ENCODE data around the gene GARIN5A. TPM values are rescaled to one million over a fixed set of nuclear protein-coding genes. Genes with fewer than 3 reads are reported as not detected.

GARIN5A gene
- total RNA-seq, 1 experiment from 2014 or later: 2.0 TPM

DNA sequence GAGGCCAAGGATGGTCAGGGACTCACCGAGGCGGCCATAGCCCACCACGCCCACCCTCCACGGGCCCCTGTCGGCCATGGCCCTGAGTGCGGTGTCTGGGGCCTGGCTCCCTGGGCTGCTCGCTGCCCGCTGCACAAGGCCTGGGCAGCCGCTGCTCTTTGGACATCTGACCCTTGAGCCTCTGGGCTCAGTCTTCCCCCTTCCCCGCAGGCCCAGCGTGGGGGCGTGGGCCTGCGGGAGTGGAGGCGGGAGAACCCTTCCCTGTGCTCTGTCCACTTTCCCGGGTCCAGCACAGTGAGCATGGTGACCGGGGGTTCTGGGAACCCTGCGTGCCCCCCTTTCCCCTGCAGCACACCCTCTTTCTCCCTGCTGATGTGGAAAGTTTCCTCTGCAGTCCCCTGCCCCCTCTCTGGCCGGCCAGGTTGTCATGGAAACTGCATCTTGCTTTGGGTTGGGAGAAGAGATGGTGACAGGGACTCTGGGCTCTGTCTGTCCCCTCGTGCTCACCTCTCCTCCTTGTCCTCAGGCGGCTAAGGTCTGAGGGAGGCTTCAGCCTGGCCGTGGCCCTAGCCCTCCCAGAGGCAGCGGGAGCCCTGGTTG lies 37.2 kb upstream of the GARIN5A start, which contains the start of gene ASPDH:
Gene ASPDH (minus strand): TSS at position 168 of the 600 bp plus-strand sequence. CDS start 90 bp downstream, at position 78.
- Histone ChIP-seq H3K27me3 (ENCODE audit: control insufficient read depth, insufficient read depth, low read length) (no peaks in the 10 kb centered on the region), H3K27ac (ENCODE audit: low read length) (no peak within 1 kb of the TSS), H3K4me1 (ENCODE audit: control insufficient read depth, insufficient read depth, low read length) (no peaks in the 10 kb centered on the region), H3K36me3 (ENCODE audit: control insufficient read depth, insufficient read depth, low read length) (no peaks in the 10 kb centered on the region; the same call in 1 of the 2 replicates), H3K9me3 (ENCODE audit: control insufficient read depth, insufficient read depth, low read depth, low read length) (no peaks in the 10 kb centered on the region), H3K4me3 (ENCODE audit: low read depth in 2 of 2, low read length in 2 of 2) (no peak within 1 kb of the TSS)
- ChIA-PET CTCF (no interaction called here), POLR2A (no interaction called here)
- no peak for ATAC-seq
- in situ Hi-C loops (cut with HindIII; ENCODE audit: low pct_unique_long_range_greater_than_20kb, low sequenced_read_pairs) (no loop called here), intact Hi-C loops (cut with micrococcal nuclease; ENCODE audit: unreplicated experiment) (no loop called here)
- BruUV-seq (replicated peaks): no TSS peak
- no peak for DNase-seq (ENCODE audit: low read depth, low spot score)
- TF ChIP-seq POLR2AphosphoS5 (IDR thresholded peaks at IDR 0.05; ENCODE audit: low read depth, low read length): no peak
- TF ChIP-seq, protein P1, sequence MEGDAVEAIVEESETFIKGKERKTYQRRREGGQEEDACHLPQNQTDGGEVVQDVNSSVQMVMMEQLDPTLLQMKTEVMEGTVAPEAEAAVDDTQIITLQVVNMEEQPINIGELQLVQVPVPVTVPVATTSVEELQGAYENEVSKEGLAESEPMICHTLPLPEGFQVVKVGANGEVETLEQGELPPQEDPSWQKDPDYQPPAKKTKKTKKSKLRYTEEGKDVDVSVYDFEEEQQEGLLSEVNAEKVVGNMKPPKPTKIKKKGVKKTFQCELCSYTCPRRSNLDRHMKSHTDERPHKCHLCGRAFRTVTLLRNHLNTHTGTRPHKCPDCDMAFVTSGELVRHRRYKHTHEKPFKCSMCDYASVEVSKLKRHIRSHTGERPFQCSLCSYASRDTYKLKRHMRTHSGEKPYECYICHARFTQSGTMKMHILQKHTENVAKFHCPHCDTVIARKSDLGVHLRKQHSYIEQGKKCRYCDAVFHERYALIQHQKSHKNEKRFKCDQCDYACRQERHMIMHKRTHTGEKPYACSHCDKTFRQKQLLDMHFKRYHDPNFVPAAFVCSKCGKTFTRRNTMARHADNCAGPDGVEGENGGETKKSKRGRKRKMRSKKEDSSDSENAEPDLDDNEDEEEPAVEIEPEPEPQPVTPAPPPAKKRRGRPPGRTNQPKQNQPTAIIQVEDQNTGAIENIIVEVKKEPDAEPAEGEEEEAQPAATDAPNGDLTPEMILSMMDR (IDR thresholded peaks at IDR 0.05): no peak
- TF ChIP-seq SIN3A (IDR thresholded peaks at IDR 0.05; ENCODE audit: borderline replicate concordance, insufficient read depth, low read depth, low read length): no peak
- TF ChIP-seq, protein P2, sequence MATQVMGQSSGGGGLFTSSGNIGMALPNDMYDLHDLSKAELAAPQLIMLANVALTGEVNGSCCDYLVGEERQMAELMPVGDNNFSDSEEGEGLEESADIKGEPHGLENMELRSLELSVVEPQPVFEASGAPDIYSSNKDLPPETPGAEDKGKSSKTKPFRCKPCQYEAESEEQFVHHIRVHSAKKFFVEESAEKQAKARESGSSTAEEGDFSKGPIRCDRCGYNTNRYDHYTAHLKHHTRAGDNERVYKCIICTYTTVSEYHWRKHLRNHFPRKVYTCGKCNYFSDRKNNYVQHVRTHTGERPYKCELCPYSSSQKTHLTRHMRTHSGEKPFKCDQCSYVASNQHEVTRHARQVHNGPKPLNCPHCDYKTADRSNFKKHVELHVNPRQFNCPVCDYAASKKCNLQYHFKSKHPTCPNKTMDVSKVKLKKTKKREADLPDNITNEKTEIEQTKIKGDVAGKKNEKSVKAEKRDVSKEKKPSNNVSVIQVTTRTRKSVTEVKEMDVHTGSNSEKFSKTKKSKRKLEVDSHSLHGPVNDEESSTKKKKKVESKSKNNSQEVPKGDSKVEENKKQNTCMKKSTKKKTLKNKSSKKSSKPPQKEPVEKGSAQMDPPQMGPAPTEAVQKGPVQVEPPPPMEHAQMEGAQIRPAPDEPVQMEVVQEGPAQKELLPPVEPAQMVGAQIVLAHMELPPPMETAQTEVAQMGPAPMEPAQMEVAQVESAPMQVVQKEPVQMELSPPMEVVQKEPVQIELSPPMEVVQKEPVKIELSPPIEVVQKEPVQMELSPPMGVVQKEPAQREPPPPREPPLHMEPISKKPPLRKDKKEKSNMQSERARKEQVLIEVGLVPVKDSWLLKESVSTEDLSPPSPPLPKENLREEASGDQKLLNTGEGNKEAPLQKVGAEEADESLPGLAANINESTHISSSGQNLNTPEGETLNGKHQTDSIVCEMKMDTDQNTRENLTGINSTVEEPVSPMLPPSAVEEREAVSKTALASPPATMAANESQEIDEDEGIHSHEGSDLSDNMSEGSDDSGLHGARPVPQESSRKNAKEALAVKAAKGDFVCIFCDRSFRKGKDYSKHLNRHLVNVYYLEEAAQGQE (IDR thresholded peaks at IDR 0.05; ENCODE audit: insufficient read depth in 1 of 2, low read depth in 2 of 2, low read length in 1 of 2): no peak
- no peak for TF ChIP-seq TCF7L2 (IDR thresholded peaks at IDR 0.05; ENCODE audit: low read depth, low read length)

DNA sequence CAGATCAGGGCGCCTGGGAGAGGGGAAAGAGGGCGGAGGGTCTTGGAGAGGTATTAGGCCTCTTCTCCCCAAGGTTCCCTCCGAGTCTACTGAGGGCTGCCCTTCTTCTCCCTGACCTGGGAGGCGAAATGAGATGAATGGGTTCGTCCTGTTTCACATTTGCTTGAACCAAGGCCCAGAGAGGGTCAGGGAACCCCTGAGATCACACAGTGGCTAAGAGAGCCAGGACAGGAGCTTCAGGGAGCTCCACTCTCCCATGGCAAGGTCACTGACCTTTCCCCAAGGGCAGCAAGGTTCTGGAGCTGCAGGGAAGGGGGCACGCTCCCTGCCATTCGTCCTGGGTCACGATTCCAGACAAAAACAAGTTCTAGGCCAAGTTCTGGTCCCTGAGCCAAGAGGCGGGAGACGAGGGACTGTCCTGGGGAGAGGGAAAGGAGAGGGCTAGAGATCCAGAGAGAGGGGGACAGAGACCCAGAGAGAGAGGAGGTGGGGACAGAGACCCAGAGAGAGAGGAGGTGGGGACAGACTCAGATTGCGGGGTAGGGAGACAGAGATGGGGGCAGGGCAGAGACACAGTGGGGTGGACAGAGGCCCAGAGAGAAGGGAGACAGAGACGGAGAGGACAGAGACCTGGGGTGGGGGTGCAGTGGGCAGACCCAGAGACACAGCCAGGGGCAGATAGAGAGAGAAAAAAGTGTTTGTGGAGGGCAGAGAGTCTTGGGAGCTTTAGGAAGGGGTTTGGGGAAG lies 36.5 kb upstream of the GARIN5A start:
- intact Hi-C loops (cut with micrococcal nuclease; ENCODE audit: unreplicated experiment) (no loop called here), in situ Hi-C loops (cut with HindIII; ENCODE audit: low pct_unique_long_range_greater_than_20kb, low sequenced_read_pairs) (no loop called here)
- Histone ChIP-seq H3K27me3 (ENCODE audit: control insufficient read depth, insufficient read depth, low read length) (no peaks in the 10 kb centered on the region), H3K4me1 (ENCODE audit: control insufficient read depth, insufficient read depth, low read length) (no peaks in the 10 kb centered on the region), H3K9me3 (ENCODE audit: control insufficient read depth, insufficient read depth, low read depth, low read length) (no peaks in the 10 kb centered on the region), H3K4me3 (ENCODE audit: low read depth in 2 of 2, low read length in 2 of 2) (no peak overlapping the region), H3K27ac (ENCODE audit: low read length) (no peak overlapping the region), H3K36me3 (ENCODE audit: control insufficient read depth, insufficient read depth, low read length) (no peaks in the 10 kb centered on the region; the same call in 1 of the 2 replicates)
- TF ChIP-seq TCF7L2 (IDR thresholded peaks at IDR 0.05; ENCODE audit: low read depth, low read length) (no peak), POLR2AphosphoS5 (IDR thresholded peaks at IDR 0.05; ENCODE audit: low read depth, low read length) (no peak), SIN3A (IDR thresholded peaks at IDR 0.05; ENCODE audit: borderline replicate concordance, insufficient read depth, low read depth, low read length) (no peak)
- TF ChIP-seq, protein P1 (IDR thresholded peaks at IDR 0.05): no peak
- TF ChIP-seq, protein P2 (IDR thresholded peaks at IDR 0.05; ENCODE audit: insufficient read depth in 1 of 2, low read depth in 2 of 2, low read length in 1 of 2): no peak
- CTCF ChIA-PET: no interaction called here
- no TSS peak for BruUV-seq (replicated peaks)
- ATAC-seq: no peak
- POLR2A ChIA-PET: no interaction called here
- no peak for DNase-seq (ENCODE audit: low read depth, low spot score)

All from Panc1 (cell line).